Mesenchymal stem cell (in vitro differentiated cells and primary cell): ENCODE measurements around the gene ZNF511.
A peak's percentile ranks its signal among the peaks of the same experiment; 100 is the strongest.

Experiments
- DNase-seq: peaks from one replicate; pipeline ENCODE4 v3.0.0-alpha.2; 2013
- H2AFZ ChIP-seq: one replicate; pipeline ENCODE4 v1.6.1; 2013; ENCODE audit warnings: low read depth, mild to moderate bottlenecking, control low read depth, inconsistent platforms, low read length, moderate library complexity
- H2AK5ac ChIP-seq: 2 replicates; pipeline ENCODE4 v1.6.1; 2013; ENCODE audit warnings: low read length, moderate library complexity, mild to moderate bottlenecking, inconsistent platforms; ENCODE audit not compliant: severe bottlenecking
- H2BK120ac ChIP-seq: one replicate; pipeline ENCODE4 v1.6.1; 2013; ENCODE audit warnings: low read depth, mild to moderate bottlenecking, inconsistent platforms, low read length, moderate library complexity
- H2BK12ac ChIP-seq, 2 experiments: one replicate each; pipeline ENCODE4 v1.6.1; 2013; ENCODE audit warnings: inconsistent platforms in 2 of 2, low read length in 2 of 2, mild to moderate bottlenecking in 2 of 2, moderate library complexity in 2 of 2, control low read depth in 1 of 2
- H2BK15ac ChIP-seq: one replicate; pipeline ENCODE4 v1.6.1; 2013; ENCODE audit warnings: mild to moderate bottlenecking, low read depth, inconsistent platforms; ENCODE audit not compliant: poor library complexity, severe bottlenecking
- H2BK5ac ChIP-seq: 2 replicates; pipeline ENCODE4 v1.6.1; 2013; ENCODE audit warnings: low read depth, mild to moderate bottlenecking, low read length, control low read depth, inconsistent platforms; ENCODE audit not compliant: poor library complexity, severe bottlenecking
- H3K14ac ChIP-seq, 2 experiments: one replicate each; pipeline ENCODE4 v1.6.1; 2013; ENCODE audit warnings: inconsistent platforms in 2 of 2, low read length in 2 of 2, control low read depth in 1 of 2, mild to moderate bottlenecking in 1 of 2, moderate library complexity in 1 of 2
- H3K18ac ChIP-seq, 2 experiments: one replicate each; pipeline ENCODE4 v1.6.1; 2013; ENCODE audit warnings: inconsistent platforms in 2 of 2, low read length in 2 of 2, control low read depth in 1 of 2, low read depth in 1 of 2, mild to moderate bottlenecking in 1 of 2
- H3K23ac ChIP-seq, 2 experiments: one replicate each; pipeline ENCODE4 v1.6.1; 2013; ENCODE audit warnings: inconsistent platforms in 2 of 2, low read length in 2 of 2, mild to moderate bottlenecking in 2 of 2, moderate library complexity in 2 of 2, control low read depth in 1 of 2
- H3K27ac ChIP-seq: 2 replicates; pipeline ENCODE4 v1.5.1; 2013; ENCODE audit warnings: mild to moderate bottlenecking, moderate library complexity, low read length, control low read depth, inconsistent platforms; ENCODE audit not compliant: poor library complexity, severe bottlenecking
- H3K27me3 ChIP-seq, 2 experiments: 2 replicates each; pipeline versions ENCODE4 v1.6.1 to v1.7.0; 2013; ENCODE audit warnings: low read length in 2 of 2, mild to moderate bottlenecking in 2 of 2, moderate library complexity in 2 of 2, control low read depth in 1 of 2, inconsistent platforms in 1 of 2; ENCODE audit not compliant: control insufficient read depth in 1 of 2, insufficient read depth in 1 of 2
- H3K36me3 ChIP-seq, 2 experiments: 2 replicates each; pipeline versions ENCODE4 v1.6.1 to v1.7.0; 2013; ENCODE audit warnings: low read length in 2 of 2, control low read depth in 1 of 2, inconsistent platforms in 1 of 2, low read depth in 1 of 2, mild to moderate bottlenecking in 1 of 2; ENCODE audit not compliant: insufficient read depth in 2 of 2, control insufficient read depth in 1 of 2
- H3K4ac ChIP-seq, 2 experiments: one replicate each; pipeline ENCODE4 v1.6.1; 2013; ENCODE audit warnings: inconsistent platforms in 2 of 2, low read length in 2 of 2, mild to moderate bottlenecking in 2 of 2, moderate library complexity in 2 of 2, control low read depth in 1 of 2, low read depth in 1 of 2
- H3K4me1 ChIP-seq: 2 replicates; pipeline ENCODE4 v1.6.1; 2013; ENCODE audit warnings: low read depth, low read length, control low read depth; ENCODE audit not compliant: control insufficient read depth, insufficient read depth
- H3K4me2 ChIP-seq: 2 replicates; pipeline ENCODE4 v1.6.1; 2013; ENCODE audit warnings: low read length, mild to moderate bottlenecking, inconsistent platforms; ENCODE audit not compliant: poor library complexity, severe bottlenecking
- H3K4me3 ChIP-seq, 2 experiments: 2 replicates each; pipeline versions ENCODE4 v1.5.1 to v1.7.0; 2013; ENCODE audit warnings: low read length in 2 of 2, mild to moderate bottlenecking in 2 of 2, control low read depth in 1 of 2, low read depth in 1 of 2; ENCODE audit not compliant: insufficient read depth in 1 of 2
- H3K79me1 ChIP-seq: replicated peaks from 2 replicates; pipeline ENCODE4 v1.6.1; 2013; ENCODE audit warnings: mild to moderate bottlenecking, control low read depth, low read length, inconsistent platforms; ENCODE audit not compliant: poor library complexity, severe bottlenecking
- H3K9ac ChIP-seq: 2 replicates; pipeline ENCODE4 v1.7.0; 2013; ENCODE audit warnings: mild to moderate bottlenecking, low read length, moderate library complexity
- H3K9me3 ChIP-seq: 2 replicates; pipeline ENCODE4 v1.7.0; 2013; ENCODE audit warnings: mild to moderate bottlenecking, low read length; ENCODE audit not compliant: control insufficient read depth
- H4K8ac ChIP-seq: one replicate; pipeline ENCODE4 v1.6.1; 2013; ENCODE audit warnings: inconsistent platforms, mild to moderate bottlenecking, low read length, moderate library complexity
- H4K91ac ChIP-seq: one replicate; pipeline ENCODE4 v1.6.1; 2013; ENCODE audit warnings: mild to moderate bottlenecking, low read length, inconsistent platforms
- WGBS: methylation state at CpG from one replicate; pipeline ENCODE4 v1.1.7; 2013; ENCODE audit warnings: mixed read lengths; 5-methylcytosine and 5-hydroxymethylcytosine counted together

The ZNF511 gene

DNA sequence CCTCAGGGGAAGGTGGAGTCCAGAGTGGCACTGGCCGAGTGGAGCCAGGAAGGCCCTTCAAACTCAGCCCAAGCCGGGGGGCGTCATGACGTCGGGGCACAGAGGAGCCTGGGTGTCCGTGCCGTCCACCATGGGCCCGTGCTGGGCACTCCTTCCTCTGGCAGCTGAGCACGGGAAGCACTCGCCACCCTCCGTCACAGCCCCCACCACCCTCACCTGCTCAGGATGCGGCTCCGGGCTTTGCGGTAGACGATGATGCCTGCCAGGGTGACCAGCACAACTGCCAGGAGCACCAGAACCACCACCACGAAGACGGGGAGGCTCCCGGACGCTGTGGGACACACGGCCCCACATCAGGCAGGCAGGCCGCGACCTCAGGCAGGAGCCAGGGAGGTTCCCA lies 40.2 kb upstream of the ZNF511 start:
- Histone ChIP-seq H3K4me3 (no peak overlapping the region), H2BK120ac (no peak overlapping the region), H2BK15ac (no peak overlapping the region), H4K91ac (no peak overlapping the region), H3K18ac (no peak overlapping the region), H3K23ac (no peak overlapping the region), H3K36me3 (peaks cover 0 to 72% of the 10 kb centered on the region in 2 experiments), H2BK12ac (no peak overlapping the region), H3K9me3 (no peaks in the 10 kb centered on the region), H2BK5ac (no peak overlapping the region), H3K27me3 (no peaks in the 10 kb centered on the region), H3K4ac (no peak overlapping the region), H3K27ac (no peak overlapping the region), H3K4me1 (peaks cover 2% of the 10 kb centered on the region), H3K14ac (no peak overlapping the region), H4K8ac (no peak overlapping the region), H2AFZ (no peak overlapping the region), H3K79me1 (no peaks in the 10 kb centered on the region), H2AK5ac (no peak overlapping the region), H3K9ac (no peak overlapping the region), H3K4me2 (no peak overlapping the region)
- DNase-seq: no peak
- 96% methylated on average over 22 of the region's 22 CpGs for WGBS

DNA sequence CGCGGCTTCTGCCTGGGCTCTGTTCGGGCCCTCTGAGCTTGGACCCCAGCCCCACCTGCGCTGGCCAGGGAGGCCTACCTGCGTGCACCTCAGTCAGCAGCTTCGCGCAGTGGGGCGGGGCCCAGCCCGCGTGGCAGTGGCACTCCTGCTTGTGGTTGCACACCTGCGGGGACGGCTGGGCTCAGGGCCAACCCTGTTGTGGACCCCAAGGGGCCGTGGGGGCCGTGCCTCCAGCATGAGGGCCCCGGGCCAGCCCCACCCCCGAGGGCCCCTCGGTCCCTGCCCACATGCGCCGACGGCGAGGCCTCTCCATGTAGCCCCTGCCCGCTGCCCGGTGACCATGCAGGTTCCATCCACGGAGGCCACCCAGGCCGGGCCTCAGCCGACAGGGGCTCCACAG lies 39.3 kb upstream of the ZNF511 start:
- Histone ChIP-seq H3K9ac (no peak overlapping the region), H3K4me2 (no peak overlapping the region), H3K23ac (no peak overlapping the region), H4K8ac (no peak overlapping the region), H3K27me3 (peaks cover 0 to under 1% of the 10 kb centered on the region in 2 experiments), H2AFZ (no peak overlapping the region), H3K79me1 (no peaks in the 10 kb centered on the region), H4K91ac (no peak overlapping the region), H2BK120ac (no peak overlapping the region), H2BK15ac (no peak overlapping the region), H3K36me3 (peaks cover 0 to 78% of the 10 kb centered on the region in 2 experiments), H3K4ac (no peak overlapping the region), H3K14ac (no peak overlapping the region), H2AK5ac (no peak overlapping the region), H3K27ac (no peak overlapping the region), H3K9me3 (no peaks in the 10 kb centered on the region), H2BK12ac (no peak overlapping the region), H3K18ac (no peak overlapping the region), H2BK5ac (no peak overlapping the region), H3K4me3 (no peak overlapping the region), H3K4me1 (peaks cover 2% of the 10 kb centered on the region)
- no peak for DNase-seq
- WGBS: 88% methylated on average over 26 of the region's 26 CpGs

DNA sequence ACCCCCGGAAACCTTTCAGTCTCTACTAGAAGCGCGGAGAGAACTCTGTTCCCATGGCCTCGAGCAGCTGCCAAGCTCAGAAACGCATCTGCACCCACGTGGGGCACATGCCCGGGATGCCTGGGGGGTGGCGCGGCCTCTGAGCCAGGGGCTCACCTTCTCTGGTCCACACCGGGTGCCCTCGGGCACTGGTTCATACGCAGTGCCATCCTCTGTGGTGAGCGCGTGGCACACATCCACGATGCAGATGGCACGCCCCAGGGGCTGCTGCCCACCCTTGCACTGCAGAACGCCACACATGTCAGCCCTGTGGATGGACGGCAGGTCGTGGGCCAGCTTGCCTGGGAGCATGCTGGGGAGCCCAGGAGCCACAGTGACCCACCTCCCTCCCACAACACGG lies 38.5 kb upstream of the ZNF511 start:
- H2AFZ ChIP-seq: no peak overlapping the region
- H3K36me3 ChIP-seq: peaks cover 0 to 78% of the 10 kb centered on the region in 2 experiments
- no peak overlapping the region for H2BK120ac ChIP-seq
- no peak overlapping the region for H2BK15ac ChIP-seq
- no peak overlapping the region for H3K4me2 ChIP-seq
- no peak overlapping the region for H2BK5ac ChIP-seq
- 93% methylated on average over 20 of the region's 20 CpGs for WGBS
- no peak overlapping the region for H3K9ac ChIP-seq
- H3K14ac ChIP-seq: no peak overlapping the region
- H2BK12ac ChIP-seq: no peak overlapping the region
- no peak overlapping the region for H3K18ac ChIP-seq
- no peak for DNase-seq
- no peak overlapping the region for H3K4ac ChIP-seq
- peaks cover 0 to 8% of the 10 kb centered on the region in 2 experiments for H3K27me3 ChIP-seq
- H3K9me3 ChIP-seq: no peaks in the 10 kb centered on the region
- no peak overlapping the region for H4K91ac ChIP-seq
- no peak overlapping the region for H2AK5ac ChIP-seq
- H3K4me3 ChIP-seq: no peak overlapping the region
- H3K27ac ChIP-seq: no peak overlapping the region
- peaks cover 5% of the 10 kb centered on the region for H3K4me1 ChIP-seq
- H4K8ac ChIP-seq: no peak overlapping the region
- no peak overlapping the region for H3K23ac ChIP-seq
- no peaks in the 10 kb centered on the region for H3K79me1 ChIP-seq

DNA sequence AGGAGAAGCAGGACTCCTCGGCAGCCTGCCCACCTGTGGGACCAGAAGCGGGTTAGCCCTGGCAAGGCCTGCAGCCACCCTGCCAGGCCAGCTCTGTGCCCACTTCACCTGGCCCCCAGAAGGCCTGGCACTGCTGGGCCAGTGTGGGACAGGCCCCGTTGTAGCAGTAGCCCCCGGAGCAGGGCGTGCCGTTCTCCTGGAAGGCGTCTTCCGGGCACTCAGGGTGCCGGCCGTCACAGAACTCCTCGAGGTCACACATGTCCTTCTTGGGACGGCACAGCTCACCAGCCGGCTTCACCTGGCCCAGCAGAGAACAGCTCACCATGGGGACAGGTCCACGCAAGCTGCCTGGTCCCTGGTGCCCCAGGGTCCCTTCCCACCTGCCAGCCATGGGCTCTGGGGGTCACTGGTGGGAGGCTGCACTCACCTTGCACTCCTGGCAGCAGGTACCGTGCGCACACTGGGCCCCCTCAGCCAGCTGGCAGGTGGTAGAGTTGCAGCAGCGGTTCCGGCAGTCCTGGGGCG lies 37.9 kb upstream of the ZNF511 start:
- Histone ChIP-seq H2AFZ (no peak overlapping the region), H3K4me1 (peaks cover 10% of the 10 kb centered on the region), H4K8ac (no peak overlapping the region), H2AK5ac (no peak overlapping the region), H3K23ac (no peak overlapping the region), H3K9ac (no peak overlapping the region), H3K4me2 (no peak overlapping the region), H3K27me3 (peaks cover 0 to 14% of the 10 kb centered on the region in 2 experiments), H4K91ac (peak overlapping the region; percentile 6), H3K36me3 (peaks cover 0 to 78% of the 10 kb centered on the region in 2 experiments), H2BK120ac (no peak overlapping the region), H3K14ac (no peak overlapping the region), H3K9me3 (no peaks in the 10 kb centered on the region), H3K27ac (no peak overlapping the region), H2BK5ac (no peak overlapping the region), H3K4ac (no peak overlapping the region), H3K4me3 (no peak overlapping the region), H3K79me1 (no peaks in the 10 kb centered on the region), H2BK15ac (no peak overlapping the region), H3K18ac (no peak overlapping the region), H2BK12ac (no peak overlapping the region)
- WGBS: 97% methylated on average over 19 of the region's 19 CpGs
- no peak for DNase-seq
